Stimulated activated CD8-positive, alpha-beta memory T cell treated with anti-CD3 and anti-CD28 coated beads, Interleukin-4, amount 100 ng/mL, for 4 hours (primary cell): ENCODE measurements around the gene NSF.

Experiments used
- DNase-seq, 2 donors: peaks; one replicate each; pipeline ENCODE4 v3.0.0-alpha.2; 2020; ENCODE audit warnings: low read depth in 2 of 2, low spot score in 1 of 2

The NSF gene

DNA sequence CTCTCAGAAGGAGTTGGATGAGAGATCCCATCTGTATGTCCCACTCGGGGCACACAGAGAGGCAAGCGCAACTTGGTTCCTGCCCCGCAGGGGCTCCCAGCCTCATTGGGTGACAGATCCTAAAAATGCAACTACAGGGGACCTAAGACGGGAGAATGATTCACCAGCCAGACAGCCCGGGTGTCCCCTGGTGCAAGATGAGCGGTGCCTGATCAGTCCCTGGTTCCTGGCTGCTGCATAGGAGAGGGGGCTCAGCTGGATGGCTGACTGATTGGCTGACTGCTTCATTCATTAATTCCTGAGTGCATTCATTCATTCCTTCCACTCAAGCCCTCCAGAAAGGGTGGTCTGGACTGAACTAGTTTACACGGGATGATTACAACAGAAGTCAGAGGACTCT is 206.1 kb downstream of the NSF start:
- DNase-seq: no peak

DNA sequence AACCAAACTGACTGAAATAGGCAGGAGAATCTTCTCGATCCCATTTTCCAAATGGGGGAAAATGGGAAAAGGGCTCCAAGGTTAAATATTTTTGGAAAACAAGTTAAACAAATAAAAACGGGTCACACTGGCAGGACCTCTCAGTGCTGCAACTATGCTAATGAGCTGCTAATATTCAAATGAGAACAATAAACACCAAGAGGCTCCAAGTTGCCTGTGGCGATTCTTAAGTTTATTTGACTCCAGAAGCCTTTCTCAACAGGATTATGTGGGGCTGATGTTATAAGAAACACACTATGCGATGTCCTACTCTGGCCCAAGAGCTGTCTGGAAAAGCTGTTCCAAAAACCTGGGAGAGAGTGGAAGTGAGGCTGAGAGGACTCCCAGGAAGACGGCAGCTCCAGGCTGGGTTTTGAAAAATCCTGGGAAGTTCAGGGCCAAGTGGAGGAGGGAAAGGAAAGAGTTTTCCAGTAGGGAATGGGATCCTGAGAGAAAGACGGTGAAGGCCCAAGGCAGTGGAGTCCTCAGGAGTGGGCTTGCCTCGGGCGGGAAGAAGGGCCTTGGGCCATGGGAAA is 206.6 kb downstream of the NSF start:
- DNase-seq: no peak

DNA sequence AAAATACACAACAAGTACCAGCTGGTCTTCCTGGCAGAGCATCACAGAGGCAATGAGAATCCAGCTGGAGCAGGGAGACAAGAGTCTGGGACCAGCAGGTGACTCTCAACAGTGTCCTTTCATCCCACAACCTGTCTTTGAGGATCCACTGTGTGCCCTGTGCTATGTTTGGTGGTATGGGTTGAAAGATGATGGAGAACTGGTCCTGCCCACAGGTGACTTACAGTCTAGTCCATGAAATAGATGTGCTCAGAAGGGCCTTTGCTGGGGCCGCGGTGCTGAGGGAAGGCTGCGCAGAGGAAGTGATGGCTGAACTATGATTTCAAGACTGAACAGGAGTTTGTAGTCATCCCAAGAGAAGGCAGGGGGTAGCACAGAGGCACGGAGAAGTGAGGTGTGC is 210.1 kb downstream of the NSF start:
- no peak for DNase-seq

DNA sequence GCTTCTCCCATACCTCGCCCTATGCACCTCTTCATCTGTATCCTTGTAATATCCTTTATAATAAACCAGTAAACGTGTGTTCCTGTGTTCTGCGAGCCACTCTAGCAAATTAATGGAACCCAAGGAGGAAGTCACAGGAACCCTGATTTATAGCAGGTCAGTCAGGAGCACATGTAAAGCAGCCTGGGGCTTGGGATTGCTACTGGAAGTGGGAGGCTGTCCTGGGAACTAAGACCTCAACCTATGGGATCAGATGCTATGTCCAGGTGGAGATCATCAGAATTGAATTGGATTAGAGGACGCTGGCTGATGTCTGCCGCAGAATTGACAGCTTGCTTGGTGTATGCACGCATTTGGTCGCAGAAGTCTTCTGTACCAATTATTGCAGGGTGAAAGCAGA is 212.3 kb downstream of the NSF start:
- DNase-seq: no peak

DNA sequence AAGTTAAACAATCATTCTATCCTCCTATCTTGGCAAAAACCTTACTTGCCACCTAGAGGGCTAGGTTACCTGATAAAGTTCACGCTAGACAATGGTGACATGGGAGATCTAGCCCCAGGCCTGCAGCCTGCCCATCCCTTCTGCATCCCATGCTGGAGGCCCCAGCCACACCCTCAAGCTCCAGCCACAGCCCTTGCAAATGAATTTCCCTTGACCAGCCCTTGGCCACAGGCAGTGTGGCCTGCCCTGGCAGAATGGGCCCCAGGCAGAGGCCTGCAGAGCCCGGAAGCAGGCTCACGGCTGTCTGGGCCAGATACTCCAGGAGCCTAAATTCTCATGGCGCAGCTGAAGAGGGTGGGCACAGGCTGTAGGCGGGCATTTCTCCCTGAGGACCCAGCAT is 213.1 kb downstream of the NSF start:
- DNase-seq: no peak

DNA sequence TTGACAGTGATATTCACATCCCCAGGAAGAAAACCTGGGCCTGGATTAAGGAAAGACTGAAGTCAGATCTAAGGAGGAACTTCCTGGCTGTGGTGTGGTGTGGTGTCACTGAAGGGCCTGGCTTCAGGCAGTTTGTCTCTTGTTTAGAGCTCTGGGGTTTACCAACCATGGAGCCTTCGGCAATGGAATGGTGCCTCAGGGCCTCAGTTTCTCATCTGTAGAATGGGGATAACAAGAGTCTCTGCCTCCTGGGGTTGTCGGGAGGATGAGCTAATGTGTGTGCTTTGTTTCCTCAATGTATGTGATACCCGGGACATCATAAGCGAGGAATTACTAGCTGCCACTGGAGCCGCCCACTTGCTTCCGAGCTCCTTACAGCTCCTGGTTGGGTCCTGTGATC is 215.3 kb downstream of the NSF start:
- no peak for DNase-seq
